Skin epidermis (tissue), 12 donors: ENCODE data around the gene PDK3.

Experiments used
- H3K27ac ChIP-seq, 21 experiments: fragments of 200-600 bp; sonication (generic) in 11 of 21; one replicate each; pipeline ENCODE4 v1.5.0; 2020; ENCODE audit warnings: mild to moderate bottlenecking in 3 of 21, inconsistent platforms in 2 of 21, moderate library complexity in 2 of 21
- H3K4me3 ChIP-seq, 7 experiments: fragments of 200-600 bp; sonication (generic) in 2 of 7; one replicate each; pipeline ENCODE4 v1.5.0; 2020; ENCODE audit warnings: inconsistent platforms in 2 of 7, mild to moderate bottlenecking in 2 of 7, moderate library complexity in 1 of 7

PDK3 gene

GRCh38 chrX:24528605-24529004 is 63.5 kb downstream of the PDK3 start:
- no peak overlapping the region for H3K27ac ChIP-seq

GRCh38 chrX:24536551-24536950 is 71.5 kb downstream of the PDK3 start:
- H3K4me3 ChIP-seq: no peak overlapping the region
- no peak overlapping the region for H3K27ac ChIP-seq

More at GRCh38 chrX:24528605-24529004, 63.5 kb downstream of the PDK3 start:
- H3K4me3 ChIP-seq: no peak overlapping the region

GRCh38 chrX:24542756-24543155 is 77.7 kb downstream of the PDK3 start:
- Histone ChIP-seq H3K4me3 (no peak overlapping the region), H3K27ac (no peak overlapping the region)

- no peak overlapping the region for H3K27ac ChIP-seq
- H3K4me3 ChIP-seq: no peak overlapping the region
Measured at GRCh38 chrX:24547961-24548360, 82.9 kb downstream of the PDK3 start.

GRCh38 chrX:24550166-24550565 is 85.1 kb downstream of the PDK3 start:
- Histone ChIP-seq H3K4me3 (no peak overlapping the region), H3K27ac (no peak overlapping the region)

- H3K4me3 ChIP-seq: no peak overlapping the region
- H3K27ac ChIP-seq: no peak overlapping the region
Measured at GRCh38 chrX:24553011-24553410, 87.9 kb downstream of the PDK3 start.

- Histone ChIP-seq H3K4me3 (no peak overlapping the region), H3K27ac (no peak overlapping the region)
Measured at GRCh38 chrX:24561121-24561520, 96.0 kb downstream of the PDK3 start.

GRCh38 chrX:24563291-24564010 is 98.4 kb downstream of the PDK3 start:
- Histone ChIP-seq H3K27ac (no peak overlapping the region), H3K4me3 (no peak overlapping the region)

GRCh38 chrX:24566240-24566639 is 101.2 kb downstream of the PDK3 start:
- Histone ChIP-seq H3K4me3 (no peak overlapping the region), H3K27ac (no peak overlapping the region)

- Histone ChIP-seq H3K27ac (no peak overlapping the region), H3K4me3 (no peak overlapping the region)
Measured at GRCh38 chrX:24567169-24567568, 102.1 kb downstream of the PDK3 start.

- H3K27ac ChIP-seq: no peak overlapping the region
- H3K4me3 ChIP-seq: no peak overlapping the region
Measured at GRCh38 chrX:24574743-24575142, 109.7 kb downstream of the PDK3 start.

- no peak overlapping the region for H3K27ac ChIP-seq
Measured at GRCh38 chrX:24575496-24575895, 110.4 kb downstream of the PDK3 start.

GRCh38 chrX:24577091-24577490 is 112.0 kb downstream of the PDK3 start:
- Histone ChIP-seq H3K27ac (no peak overlapping the region), H3K4me3 (no peak overlapping the region)

More at GRCh38 chrX:24575496-24575895, 110.4 kb downstream of the PDK3 start:
- no peak overlapping the region for H3K4me3 ChIP-seq
